HEK293T (cell line): ENCODE results near the gene GGA1.

ENCODE experiments used
- ARNT ChIP-seq: fragments of 450-650 bp; IDR thresholded peaks from 2 replicates; pipeline ENCODE4 v1.6.1; 2017; ENCODE audit warnings: mild to moderate bottlenecking
- CTBP1 ChIP-seq: fragments of 450-650 bp; IDR thresholded peaks from 2 replicates; pipeline ENCODE4 v1.6.1; 2016; ENCODE audit warnings: borderline replicate concordance
- ELF4 ChIP-seq: fragments of 450-650 bp; IDR thresholded peaks from 2 replicates; pipeline ENCODE4 v1.6.1; 2017; ENCODE audit warnings: antibody characterized with exemption
- FOXA1 ChIP-seq: fragments of 450-650 bp; IDR thresholded peaks from 2 replicates; pipeline ENCODE4 v1.6.1; 2016; ENCODE audit warnings: mild to moderate bottlenecking
- FOXM1 ChIP-seq: fragments of 450-650 bp; IDR thresholded peaks from 2 replicates; pipeline ENCODE4 v1.6.1; 2017; ENCODE audit warnings: mild to moderate bottlenecking, borderline replicate concordance
- HDGF ChIP-seq: fragments of 450-650 bp; IDR thresholded peaks from 2 replicates; pipeline ENCODE4 v1.6.1; 2017; ENCODE audit warnings: antibody characterized with exemption, borderline replicate concordance
- L3MBTL2 ChIP-seq: fragments of 450-650 bp; conservative IDR thresholded peaks from 2 replicates; pipeline ENCODE4 v1.6.1; 2016; ENCODE audit warnings: mild to moderate bottlenecking
- NFRKB ChIP-seq: fragments of 450-650 bp; IDR thresholded peaks from 2 replicates; pipeline ENCODE4 v1.6.1; 2016; ENCODE audit warnings: mild to moderate bottlenecking, moderate library complexity
- PKNOX1 ChIP-seq: fragments of 450-650 bp; IDR thresholded peaks from 2 replicates; pipeline ENCODE4 v1.6.1; 2016
- SP1 ChIP-seq: fragments of 450-650 bp; IDR thresholded peaks from 2 replicates; pipeline ENCODE4 v1.6.1; 2017
- SUZ12 ChIP-seq: fragments of 450-650 bp; IDR thresholded peaks from 2 replicates; pipeline ENCODE4 v1.6.1; 2016; ENCODE audit warnings: mild to moderate bottlenecking
- TARDBP ChIP-seq: fragments of 450-650 bp; IDR thresholded peaks from 2 replicates; pipeline ENCODE4 v1.6.1; 2016
- ZNF384 ChIP-seq: fragments of 450-650 bp; IDR thresholded peaks from 2 replicates; pipeline ENCODE4 v1.6.1; 2016

GRCh38 chr22:37618072-37618656 lies 9.5 kb downstream of the GGA1 start:
- TF ChIP-seq ELF4, result no peak
- TF ChIP-seq SP1, result no peak
- TF ChIP-seq FOXA1, result no peak
- no peak for TF ChIP-seq FOXM1
- no peak for TF ChIP-seq PKNOX1
- TF ChIP-seq NFRKB, result no peak
- TF ChIP-seq CTBP1, result no peak
- TF ChIP-seq ARNT, result no peak
- TF ChIP-seq HDGF, result no peak
- TF ChIP-seq SUZ12, result no peak
- TF ChIP-seq L3MBTL2, result no peak
- no peak for TF ChIP-seq ZNF384
- no peak for TF ChIP-seq TARDBP
